SKM-1 treated with dmso at 0.1 percent for 144 hours (cell line): Measurements from ENCODE around the gene SP140.
"Not testable (repeated sequence)": the region's sequence is repeated elsewhere in the genome, so short reads cannot be mapped to it uniquely, and the experiment has no call there.

Experiments used
- DNase-seq: peaks from one replicate; lab custom pipeline; 2025; ENCODE audit not compliant: unreplicated experiment; lab: John Stamatoyannopoulos, UW

Gene SP140

GRCh38 chr2:230282936-230283335 lies 57.4 kb downstream of the SP140 start:
- no peak for DNase-seq

- no peak for DNase-seq
These were observed 60.5 kb downstream of the SP140 start for GRCh38 chr2:230286048-230286447.

- DNase-seq = not testable (repeated sequence)
These were observed 63.8 kb downstream of the SP140 start for GRCh38 chr2:230289311-230289710.

GRCh38 chr2:230295192-230295591 lies 69.7 kb downstream of the SP140 start:
- no peak for DNase-seq

GRCh38 chr2:230296917-230297316 lies 71.4 kb downstream of the SP140 start:
- no peak for DNase-seq

GRCh38 chr2:230299618-230300017 lies 74.1 kb downstream of the SP140 start:
- DNase-seq = no peak

GRCh38 chr2:230305416-230306275 lies 80.1 kb downstream of the SP140 start:
- DNase-seq = no peak

GRCh38 chr2:230306474-230306873 lies 80.9 kb downstream of the SP140 start:
- DNase-seq = no peak

GRCh38 chr2:230307485-230307884 lies 81.9 kb downstream of the SP140 start:
- DNase-seq = no peak

GRCh38 chr2:230308402-230309000 lies 83.0 kb downstream of the SP140 start:
- DNase-seq = no peak

- not testable (repeated sequence) for DNase-seq
These were observed 85.3 kb downstream of the SP140 start for GRCh38 chr2:230310792-230311191.

GRCh38 chr2:230311634-230312033 lies 86.1 kb downstream of the SP140 start:
- not testable (repeated sequence) for DNase-seq

- no peak for DNase-seq
These were observed 87.1 kb downstream of the SP140 start for GRCh38 chr2:230312638-230313037.

- DNase-seq = no peak
These were observed 91.8 kb downstream of the SP140 start for GRCh38 chr2:230317366-230317765.

GRCh38 chr2:230318190-230319121 lies 92.9 kb downstream of the SP140 start:
- peak; percentile 48 for DNase-seq

GRCh38 chr2:230319211-230319862 lies 93.8 kb downstream of the SP140 start:
- peak; percentile 3 for DNase-seq

- DNase-seq = no peak
These were observed 95.5 kb downstream of the SP140 start for GRCh38 chr2:230321031-230321430.

- DNase-seq = no peak
These were observed 97.2 kb downstream of the SP140 start for GRCh38 chr2:230322561-230323384.

GRCh38 chr2:230323385-230324106 lies 98.0 kb downstream of the SP140 start:
- no peak for DNase-seq
